Ishikawa (cell line): ENCODE results near the gene FERMT3.

Experiments used
- CREB1 ChIP-seq: IDR thresholded peaks from 2 replicates; pipeline ENCODE4 v1.6.1; 2012; ENCODE audit warnings: low read depth
- EGR1 ChIP-seq: IDR thresholded peaks from 2 replicates; pipeline ENCODE4 v1.6.1; 2012
- FOXM1 ChIP-seq: IDR thresholded peaks from 2 replicates; pipeline ENCODE4 v1.6.1; 2012; ENCODE audit warnings: low read depth, borderline replicate concordance
- NFIC ChIP-seq: IDR thresholded peaks from 2 replicates; pipeline ENCODE4 v1.6.1; 2012
- RAD21 ChIP-seq: IDR thresholded peaks from 2 replicates; pipeline ENCODE4 v1.6.1; 2012; ENCODE audit warnings: low read depth
- TAF1 ChIP-seq: IDR thresholded peaks from 2 replicates; pipeline ENCODE4 v1.6.1; 2012; ENCODE audit warnings: low read depth, mild to moderate bottlenecking

GRCh38 chr11:64238999-64239398, 32.5 kb downstream of the FERMT3 start:
- TF ChIP-seq FOXM1 (no peak), NFIC (no peak), EGR1 (no peak), RAD21 (no peak), TAF1 (no peak), CREB1 (no peak)
